Loucy (cell line): ENCODE results near the gene BRINP3.

Experiments
- H2AFZ ChIP-seq: fragments of 200-600 bp; sonication (generic); 2 replicates; pipeline ENCODE4 v1.6.0; 2016; ENCODE audit warnings: antibody characterized with exemption, mild to moderate bottlenecking, low read length, moderate library complexity
- H3F3A ChIP-seq: fragments of 200-600 bp; 2 replicates; pipeline ENCODE4 v1.6.0; 2016; ENCODE audit warnings: antibody characterized with exemption, low read depth, mild to moderate bottlenecking
- H3K27me3 ChIP-seq: fragments of 200-600 bp; sonication (generic); 2 replicates; pipeline ENCODE4 v1.6.1; 2014; ENCODE audit warnings: low read length, mild to moderate bottlenecking; ENCODE audit not compliant: insufficient read depth, poor library complexity, severe bottlenecking
- H3K36me3 ChIP-seq: fragments of 200-600 bp; sonication (generic); 2 replicates; pipeline ENCODE4 v1.6.1; 2016; ENCODE audit warnings: low read length; ENCODE audit not compliant: insufficient read depth
- H3K4me1 ChIP-seq: fragments of 200-600 bp; sonication (generic); 2 replicates; pipeline ENCODE4 v1.5.1; 2014; ENCODE audit warnings: low read length, mild to moderate bottlenecking; ENCODE audit not compliant: insufficient read depth, poor library complexity, severe bottlenecking
- H3K4me2 ChIP-seq: fragments of 200-600 bp; sonication (generic); 2 replicates; pipeline ENCODE4 v1.6.0; 2014; ENCODE audit warnings: antibody characterized with exemption, low read length, low read depth, mild to moderate bottlenecking; ENCODE audit not compliant: poor library complexity, severe bottlenecking
- H3K4me3 ChIP-seq: fragments of 200-600 bp; sonication (generic); 2 replicates; pipeline ENCODE4 v1.5.1; 2014; ENCODE audit warnings: low read length, mild to moderate bottlenecking, mixed read lengths; ENCODE audit not compliant: poor library complexity, severe bottlenecking
- H3K79me2 ChIP-seq: fragments of 200-600 bp; sonication (generic); 2 replicates; pipeline ENCODE4 v1.6.1; 2014; ENCODE audit warnings: low read length; ENCODE audit not compliant: insufficient read depth
- H3K9ac ChIP-seq: fragments of 200-600 bp; sonication (generic); 2 replicates; pipeline ENCODE4 v1.6.0; 2014; ENCODE audit warnings: mild to moderate bottlenecking, low read depth, low read length, moderate library complexity; ENCODE audit not compliant: poor library complexity, severe bottlenecking
- H3K9me2 ChIP-seq: fragments of 200-600 bp; sonication (generic); replicated peaks from 2 replicates; pipeline ENCODE4 v1.6.1; 2016; ENCODE audit warnings: low read depth, low read length, mixed read lengths
- H3K9me3 ChIP-seq: fragments of 200-600 bp; sonication (generic); 2 replicates; pipeline ENCODE4 v1.6.1; 2014; ENCODE audit warnings: mild to moderate bottlenecking, antibody characterized with exemption, low read length, low read depth; ENCODE audit not compliant: insufficient read depth
- H4K20me1 ChIP-seq: fragments of 200-600 bp; sonication (generic); 2 replicates; pipeline ENCODE4 v1.6.0; 2014; ENCODE audit warnings: antibody characterized with exemption, low read length, mild to moderate bottlenecking; ENCODE audit not compliant: insufficient read depth, poor library complexity, severe bottlenecking
- CTCF ChIP-seq: fragments of 200-600 bp; sonication (generic); conservative IDR thresholded peaks from 2 replicates; pipeline ENCODE4 v1.5.1; 2014; ENCODE audit warnings: mild to moderate bottlenecking, antibody characterized with exemption, low read length
- EZH2phosphoT487 ChIP-seq: fragments of 200-600 bp; IDR thresholded peaks from 2 replicates; pipeline ENCODE4 v1.6.1; 2018; ENCODE audit warnings: antibody characterized with exemption, mild to moderate bottlenecking, moderate library complexity, borderline replicate concordance

BRINP3 gene

GRCh38 chr1:190327271-190327670 lies 150.4 kb downstream of the BRINP3 start:
- Histone ChIP-seq H3K9me3 (no peaks in the 10 kb centered on the region), H3K4me2 (no peak overlapping the region), H4K20me1 (no peaks in the 10 kb centered on the region), H3K4me3 (no peak overlapping the region), H3K4me1 (no peaks in the 10 kb centered on the region), H3K79me2 (no peaks in the 10 kb centered on the region), H3K36me3 (no peaks in the 10 kb centered on the region), H3K9me2 (no peaks in the 10 kb centered on the region), H3K27me3 (no peaks in the 10 kb centered on the region), H2AFZ (no peak overlapping the region), H3K9ac (no peak overlapping the region), H3F3A (no peaks in the 10 kb centered on the region)
- no peak for TF ChIP-seq EZH2phosphoT487
- TF ChIP-seq CTCF, result no peak

- Histone ChIP-seq H2AFZ (no peak overlapping the region), H3K27me3 (no peaks in the 10 kb centered on the region), H4K20me1 (no peaks in the 10 kb centered on the region), H3K4me3 (no peak overlapping the region), H3K4me2 (no peak overlapping the region), H3K36me3 (no peaks in the 10 kb centered on the region), H3F3A (no peaks in the 10 kb centered on the region), H3K9me2 (no peaks in the 10 kb centered on the region), H3K4me1 (no peaks in the 10 kb centered on the region), H3K9ac (no peak overlapping the region), H3K9me3 (no peaks in the 10 kb centered on the region), H3K79me2 (no peaks in the 10 kb centered on the region)
- no peak for TF ChIP-seq CTCF
- TF ChIP-seq EZH2phosphoT487, result no peak
Measured at GRCh38 chr1:190323530-190323929, 154.1 kb downstream of the BRINP3 start.

- no peak overlapping the region for H3K9ac ChIP-seq
- no peaks in the 10 kb centered on the region for H3K79me2 ChIP-seq
- H3K4me2 ChIP-seq, result no peak overlapping the region
- no peaks in the 10 kb centered on the region for H3K27me3 ChIP-seq
- no peaks in the 10 kb centered on the region for H4K20me1 ChIP-seq
- TF ChIP-seq EZH2phosphoT487, result no peak
- no peak for TF ChIP-seq CTCF
- H3K9me3 ChIP-seq, result no peaks in the 10 kb centered on the region
- H3K4me3 ChIP-seq, result no peak overlapping the region
- no peaks in the 10 kb centered on the region for H3K4me1 ChIP-seq
- H2AFZ ChIP-seq, result no peak overlapping the region
- no peaks in the 10 kb centered on the region for H3F3A ChIP-seq
- no peaks in the 10 kb centered on the region for H3K9me2 ChIP-seq
- no peaks in the 10 kb centered on the region for H3K36me3 ChIP-seq
Measured at GRCh38 chr1:190322274-190322673, 155.4 kb downstream of the BRINP3 start.
